DOHH2 (cell line): Measurements from ENCODE around the gene TRIM15.

Experiments
- EZH2phosphoT487 ChIP-seq: fragments of 200-600 bp; sonication (generic); IDR thresholded peaks from 2 replicates; pipeline ENCODE4 v1.6.1; 2017; ENCODE audit warnings: borderline replicate concordance, mild to moderate bottlenecking, antibody characterized with exemption, low read length, moderate library complexity, mixed read lengths
- TF ChIP-seq, protein P1 (sequence below): fragments of 200-600 bp; sonication (generic); IDR thresholded peaks from one replicate; pipeline ENCODE4 v1.5.1; 2014; ENCODE audit warnings: antibody characterized with exemption, mild to moderate bottlenecking, low read depth, low read length; ENCODE audit not compliant: poor library complexity, severe bottlenecking

DNA sequence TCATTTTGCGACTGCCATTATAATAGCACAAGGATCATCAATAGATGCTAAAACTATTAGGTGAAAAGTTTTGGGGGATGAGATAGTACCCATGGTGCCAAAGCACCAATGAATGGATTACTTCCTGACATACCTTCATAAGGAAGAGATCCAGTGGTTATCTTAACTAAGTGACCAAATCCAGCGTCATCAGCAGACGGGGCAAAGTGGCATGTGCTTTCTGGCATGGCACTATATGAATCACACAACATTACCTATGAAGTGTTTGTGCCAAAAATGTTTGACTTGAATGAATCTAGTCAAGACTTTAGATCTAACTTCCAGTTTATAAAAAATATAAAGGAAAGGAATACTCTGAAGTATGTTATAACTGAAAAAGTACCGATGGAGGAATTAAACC, 39.0 kb downstream of the TRIM15 start:
- TF ChIP-seq, protein P1, sequence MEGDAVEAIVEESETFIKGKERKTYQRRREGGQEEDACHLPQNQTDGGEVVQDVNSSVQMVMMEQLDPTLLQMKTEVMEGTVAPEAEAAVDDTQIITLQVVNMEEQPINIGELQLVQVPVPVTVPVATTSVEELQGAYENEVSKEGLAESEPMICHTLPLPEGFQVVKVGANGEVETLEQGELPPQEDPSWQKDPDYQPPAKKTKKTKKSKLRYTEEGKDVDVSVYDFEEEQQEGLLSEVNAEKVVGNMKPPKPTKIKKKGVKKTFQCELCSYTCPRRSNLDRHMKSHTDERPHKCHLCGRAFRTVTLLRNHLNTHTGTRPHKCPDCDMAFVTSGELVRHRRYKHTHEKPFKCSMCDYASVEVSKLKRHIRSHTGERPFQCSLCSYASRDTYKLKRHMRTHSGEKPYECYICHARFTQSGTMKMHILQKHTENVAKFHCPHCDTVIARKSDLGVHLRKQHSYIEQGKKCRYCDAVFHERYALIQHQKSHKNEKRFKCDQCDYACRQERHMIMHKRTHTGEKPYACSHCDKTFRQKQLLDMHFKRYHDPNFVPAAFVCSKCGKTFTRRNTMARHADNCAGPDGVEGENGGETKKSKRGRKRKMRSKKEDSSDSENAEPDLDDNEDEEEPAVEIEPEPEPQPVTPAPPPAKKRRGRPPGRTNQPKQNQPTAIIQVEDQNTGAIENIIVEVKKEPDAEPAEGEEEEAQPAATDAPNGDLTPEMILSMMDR, result no peak
- no peak for TF ChIP-seq EZH2phosphoT487
